GM21526 (cell line): ENCODE data around the gene CCNG2.

Experiments used
- ATAC-seq: cut with Tn5 transposase; IDR thresholded peaks from one replicate; pipeline ENCODE4 v1.9.1; 2021; ENCODE audit warnings: moderate library complexity; ENCODE audit not compliant: unreplicated experiment, low FRiP score

Gene CCNG2

GRCh38 chr4:77199701-77200100 is 42.7 kb downstream of the CCNG2 start:
- ATAC-seq, result no peak

GRCh38 chr4:77201343-77201742 is 44.3 kb downstream of the CCNG2 start:
- no peak for ATAC-seq

DNA sequence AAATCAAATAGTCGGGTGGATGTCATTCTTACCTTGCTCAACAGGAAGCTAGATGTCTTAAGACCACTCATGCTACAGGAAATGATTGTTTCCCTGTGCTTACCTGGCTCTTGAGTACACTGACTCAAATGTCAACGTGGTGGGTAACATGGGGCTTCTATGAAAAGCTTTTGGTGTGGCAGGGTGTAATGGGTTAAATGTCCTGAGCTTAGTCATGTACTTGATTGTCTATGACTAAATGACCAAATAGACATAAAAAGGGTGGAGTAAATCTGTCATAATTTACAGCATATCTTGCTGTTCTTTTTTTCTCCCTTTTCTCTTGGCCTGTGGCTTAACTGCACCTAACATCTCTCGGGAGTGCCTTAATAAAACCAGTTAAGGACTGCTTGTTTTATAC is 44.9 kb downstream of the CCNG2 start:
- no peak for ATAC-seq

DNA sequence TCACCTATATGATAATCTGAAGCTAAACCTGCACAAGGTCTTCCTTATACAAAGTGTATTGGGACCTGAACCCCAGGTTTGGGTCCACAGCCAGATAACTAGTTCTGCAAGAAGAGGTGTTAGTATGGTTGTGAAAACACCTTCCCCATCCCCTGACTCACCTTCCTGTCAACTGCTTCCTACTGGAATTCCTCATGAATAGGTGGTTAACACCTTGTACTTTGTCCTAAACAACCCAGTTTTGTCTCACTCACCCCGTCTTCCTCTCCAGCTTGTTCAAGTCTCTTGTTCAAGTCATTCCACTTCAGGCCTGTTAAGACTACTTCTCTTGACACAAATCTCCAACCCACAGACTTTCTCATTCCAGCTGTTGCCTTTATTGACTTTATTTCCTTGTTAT is 45.5 kb downstream of the CCNG2 start:
- no peak for ATAC-seq

DNA sequence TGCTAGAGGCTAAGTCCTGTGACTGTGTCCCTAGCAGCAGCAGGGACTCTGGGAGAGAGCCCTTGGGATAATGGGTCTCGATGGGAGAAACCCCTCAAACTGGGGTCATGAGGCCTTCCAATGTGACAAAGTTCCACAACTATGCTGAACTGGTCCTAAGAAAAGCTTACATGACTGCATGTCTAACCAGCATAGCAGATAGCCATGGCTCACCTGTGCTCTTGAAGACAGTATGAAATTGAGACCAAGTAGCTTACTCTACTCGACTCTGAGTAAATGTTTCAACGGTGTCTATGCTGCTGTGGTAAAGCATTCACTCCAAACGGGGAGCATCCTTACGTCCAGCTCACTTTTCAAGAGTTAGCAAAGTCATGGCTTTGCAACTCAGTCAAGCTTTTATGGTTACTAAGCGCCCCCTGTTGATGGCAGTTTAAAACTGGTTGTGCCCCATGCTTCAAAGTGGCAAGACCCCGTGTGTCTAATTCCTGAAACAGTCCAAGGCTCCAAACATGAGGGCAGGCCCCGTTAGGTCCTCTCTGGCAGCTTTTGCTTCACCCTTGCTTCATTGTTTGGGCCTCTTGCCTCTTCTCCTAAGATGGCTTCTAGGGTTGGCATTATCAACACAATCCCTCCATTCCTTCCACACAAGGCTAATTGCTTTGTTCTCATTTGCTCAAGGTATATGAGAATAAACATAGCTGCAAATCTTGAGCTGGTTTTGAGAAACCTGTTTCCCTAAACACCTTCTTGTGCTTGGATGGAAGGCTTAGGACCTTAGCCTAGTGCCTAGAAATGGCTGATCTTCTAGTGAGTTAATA is 46.6 kb downstream of the CCNG2 start:
- peak; percentile 76 for ATAC-seq

DNA sequence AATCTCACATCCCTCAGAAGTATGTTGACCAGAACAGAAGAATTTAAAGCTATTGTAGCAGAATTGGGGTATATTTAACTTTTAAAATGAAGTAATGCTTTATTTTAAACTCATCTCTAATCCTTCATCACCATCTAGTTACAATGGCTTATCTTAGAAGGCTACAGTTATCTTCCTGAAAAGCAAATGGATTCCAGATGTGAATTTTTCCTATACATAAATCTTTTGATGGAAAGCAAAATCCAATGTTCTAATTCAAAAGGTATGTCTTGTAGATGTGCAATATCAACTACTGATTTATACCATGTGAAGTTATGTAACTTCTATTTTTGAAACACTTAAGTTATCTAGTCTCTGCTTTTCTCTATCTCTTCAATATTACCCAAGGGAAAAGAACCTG is 47.6 kb downstream of the CCNG2 start:
- ATAC-seq, result no peak

- ATAC-seq, result no peak
Observed at GRCh38 chr4:77209012-77209411, 52.0 kb downstream of the CCNG2 start.

GRCh38 chr4:77209936-77210335 is 52.9 kb downstream of the CCNG2 start:
- no peak for ATAC-seq

GRCh38 chr4:77215107-77215506 is 58.1 kb downstream of the CCNG2 start:
- no peak for ATAC-seq

DNA sequence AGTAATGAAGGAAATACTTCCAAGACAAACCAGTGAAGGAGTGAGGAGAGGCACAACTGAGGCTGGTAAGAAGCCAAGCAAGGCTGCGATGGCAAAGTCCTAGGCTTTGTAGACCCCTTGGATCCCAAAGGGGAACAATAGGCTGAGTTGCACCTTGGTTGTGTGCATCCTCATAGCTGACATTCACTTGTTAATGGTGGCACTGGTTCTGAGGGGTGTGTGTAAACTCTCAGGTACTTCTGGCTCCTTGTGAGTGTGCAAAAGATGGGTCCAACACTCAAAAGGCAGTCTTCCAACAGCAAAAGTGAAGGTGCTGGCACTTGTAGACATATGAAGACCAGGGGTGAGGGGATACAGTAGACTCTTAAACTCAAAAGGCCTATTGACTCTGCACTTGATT is 60.5 kb downstream of the CCNG2 start:
- ATAC-seq, result no peak

DNA sequence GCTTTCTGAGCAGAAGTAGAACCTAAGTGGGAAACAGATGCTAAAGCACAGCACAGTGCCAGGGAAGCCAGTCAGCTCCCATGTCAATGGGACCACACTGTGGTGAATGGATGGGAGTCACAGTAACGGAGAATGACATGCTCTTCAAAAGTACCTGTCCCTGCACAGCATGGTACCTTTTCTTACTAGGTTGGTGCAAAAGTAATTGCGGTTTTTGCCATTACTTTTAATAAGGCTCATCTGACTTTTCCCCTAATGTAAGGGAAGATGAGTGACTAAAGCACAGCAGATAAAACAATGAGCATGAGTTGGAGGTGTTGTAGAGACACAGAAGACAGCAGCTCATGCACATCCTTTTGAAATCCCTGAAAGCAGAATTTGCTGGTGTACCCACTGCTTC is 62.3 kb downstream of the CCNG2 start:
- ATAC-seq, result no peak
